Stimulated activated CD8-positive, alpha-beta memory T cell treated with anti-CD3 and anti-CD28 coated beads, Interleukin-15, amount 100 ng/mL, for 24 hours (primary cell): ENCODE data around the gene PAF1.

Source experiments
- DNase-seq: peaks from one replicate; pipeline ENCODE4 v3.0.0-alpha.2; 2020; ENCODE audit warnings: low read depth

The PAF1 gene

DNA sequence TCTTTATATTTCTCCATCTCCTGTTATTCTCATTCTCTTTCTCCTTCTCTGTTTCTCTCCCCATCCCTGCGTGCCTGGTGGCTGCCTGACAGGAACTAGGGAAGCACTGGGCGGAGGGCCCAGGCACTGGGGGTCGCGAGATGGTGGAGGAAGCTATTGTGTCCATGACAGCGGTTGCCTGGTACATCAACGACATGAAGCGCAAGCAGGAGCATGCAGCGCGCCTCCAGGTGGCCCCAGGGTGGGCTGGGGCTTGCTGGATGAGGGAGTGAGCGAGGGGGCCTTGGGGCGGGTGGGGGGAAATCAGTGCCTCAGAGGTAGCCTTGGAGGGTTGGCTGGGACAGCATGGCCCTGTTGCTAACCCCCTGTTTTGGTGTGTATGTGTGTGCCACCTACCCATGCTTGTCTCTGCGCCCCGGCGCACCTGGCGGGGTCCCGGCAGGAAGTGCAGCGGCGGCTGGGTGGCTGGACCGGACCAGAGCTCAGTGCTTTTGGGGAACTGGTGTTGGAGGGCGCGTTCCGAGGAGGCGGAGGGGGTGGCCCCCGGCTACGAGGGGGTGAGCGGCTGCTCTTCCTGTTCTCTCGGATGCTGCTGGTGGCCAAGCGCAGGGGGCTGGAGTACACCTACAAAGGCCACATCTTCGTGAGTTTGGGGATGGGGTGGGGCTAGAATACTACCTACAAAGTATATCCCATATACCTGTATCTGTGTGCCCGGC lies 26.7 kb upstream of the PAF1 start:
- DNase-seq = no peak

DNA sequence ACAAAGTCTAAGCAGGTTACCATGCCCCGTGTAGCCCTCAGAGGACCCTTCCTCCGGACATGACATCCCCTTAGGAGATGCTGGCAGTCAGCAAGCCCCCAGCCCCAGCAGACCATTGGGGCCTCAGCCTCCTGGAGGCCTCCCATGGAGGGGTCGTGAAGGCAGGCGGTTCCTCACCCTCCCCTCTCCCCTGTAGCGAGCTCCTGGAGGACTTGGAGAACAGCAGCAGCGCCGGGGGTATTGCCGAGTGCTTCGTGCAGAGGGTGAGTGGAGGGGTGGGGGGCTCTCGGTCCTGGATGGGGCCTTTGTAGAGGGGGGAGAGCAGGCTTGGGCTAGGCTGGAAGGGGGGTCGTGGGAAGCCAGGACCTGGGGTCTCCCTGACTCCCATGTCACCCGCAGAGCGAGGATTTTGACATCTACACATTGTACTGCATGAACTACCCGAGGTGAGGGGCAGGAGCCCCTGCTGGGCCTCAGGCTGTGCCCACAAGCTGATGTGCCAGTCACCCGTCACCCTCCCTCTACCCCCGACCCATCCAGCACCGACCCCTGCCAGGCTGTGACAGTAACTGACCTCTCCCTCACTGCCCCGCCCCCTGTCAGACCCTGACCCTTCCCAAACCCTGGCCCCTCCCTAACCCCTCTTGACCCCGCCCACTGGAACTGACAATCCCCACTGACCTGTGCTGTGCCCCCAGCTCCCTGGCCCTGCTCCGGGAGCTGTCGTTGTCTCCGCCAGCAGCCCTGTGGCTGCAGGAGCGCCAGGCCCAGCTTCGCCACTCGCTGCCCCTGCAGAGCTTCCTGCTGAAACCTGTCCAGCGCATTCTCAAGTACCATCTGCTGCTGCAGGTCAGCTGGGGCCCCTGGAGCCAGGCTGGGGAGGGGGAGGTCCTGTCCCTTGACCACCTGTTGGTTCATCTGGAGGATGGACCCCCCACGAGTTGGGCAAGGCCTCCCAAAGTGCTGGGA lies 25.5 kb upstream of the PAF1 start:
- DNase-seq = no peak

DNA sequence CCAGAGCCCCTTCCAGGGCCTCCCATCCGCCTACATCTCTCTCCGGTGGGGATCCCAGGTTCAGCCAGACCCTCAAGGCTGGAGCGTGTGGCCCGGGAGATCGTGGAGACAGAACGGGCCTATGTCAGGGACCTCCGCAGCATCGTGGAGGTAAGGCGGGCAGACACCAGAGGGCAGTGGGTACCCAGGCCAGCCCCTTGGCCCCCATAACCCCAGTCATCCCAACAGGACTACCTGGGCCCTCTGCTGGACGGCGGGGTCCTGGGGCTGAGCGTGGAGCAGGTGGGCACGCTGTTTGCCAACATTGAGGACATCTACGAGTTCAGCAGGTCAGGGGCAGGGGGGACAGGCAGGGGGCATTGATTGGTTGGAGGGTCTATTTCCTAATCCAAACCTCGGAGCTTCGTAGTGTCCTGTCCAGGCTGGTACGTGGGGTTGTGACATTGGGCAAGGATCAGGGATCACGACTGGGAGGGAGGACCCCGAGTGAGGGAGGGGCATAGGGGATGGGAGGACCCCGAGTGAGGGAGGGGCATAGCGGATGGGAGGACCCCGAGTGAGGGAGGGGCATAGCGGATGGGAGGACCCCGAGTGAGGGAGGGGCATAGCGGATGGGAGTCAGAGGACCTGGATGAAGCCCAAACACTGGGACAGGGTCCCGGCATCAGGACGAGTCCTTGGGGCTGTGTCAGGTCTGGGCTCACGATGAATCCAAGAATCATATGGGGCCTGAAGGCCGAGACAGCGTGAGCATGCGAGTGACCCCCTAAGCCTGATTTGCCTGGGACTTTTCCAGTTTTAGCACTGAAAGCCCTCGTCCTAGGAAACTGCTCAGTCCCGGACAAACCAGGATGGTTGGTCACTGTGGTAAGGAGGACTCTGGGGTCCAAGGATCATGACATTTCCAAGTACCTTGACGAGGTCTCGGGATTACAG lies 24.5 kb upstream of the PAF1 start:
- no peak for DNase-seq

DNA sequence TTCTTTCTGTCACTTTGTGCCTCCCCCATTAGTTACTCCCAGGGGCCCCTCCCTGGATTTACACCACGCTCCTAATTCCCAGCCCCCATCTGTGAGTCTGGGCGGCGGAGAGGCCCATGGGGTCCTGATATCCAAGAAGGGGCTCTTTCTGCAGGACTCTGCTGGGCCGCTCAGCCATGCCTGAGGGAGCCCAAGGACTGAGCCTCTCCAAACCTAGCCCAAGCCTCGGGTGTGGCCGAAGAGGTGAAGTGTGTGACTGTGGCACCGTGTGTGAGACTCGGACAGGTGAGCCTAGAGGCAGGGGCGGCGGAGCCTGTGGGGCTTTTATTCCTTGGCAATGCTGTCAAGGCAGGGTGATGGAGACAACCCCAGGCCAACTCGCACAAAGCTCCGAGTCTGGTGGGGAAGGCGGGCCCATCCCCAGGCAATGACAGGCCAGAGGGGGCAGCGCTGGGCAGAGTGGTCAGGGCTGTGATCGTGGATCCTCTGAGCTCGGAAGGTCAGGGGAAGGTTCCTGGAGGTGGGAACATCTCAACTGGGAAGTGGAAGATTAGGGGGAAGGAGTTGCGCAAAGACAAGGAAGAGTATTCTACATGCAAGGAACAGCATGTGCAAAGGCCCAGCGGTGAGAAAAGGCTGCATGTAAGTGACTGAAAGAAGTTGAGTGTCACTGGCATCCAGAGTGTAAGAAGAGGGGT lies 23.2 kb upstream of the PAF1 start:
- DNase-seq = no peak

DNA sequence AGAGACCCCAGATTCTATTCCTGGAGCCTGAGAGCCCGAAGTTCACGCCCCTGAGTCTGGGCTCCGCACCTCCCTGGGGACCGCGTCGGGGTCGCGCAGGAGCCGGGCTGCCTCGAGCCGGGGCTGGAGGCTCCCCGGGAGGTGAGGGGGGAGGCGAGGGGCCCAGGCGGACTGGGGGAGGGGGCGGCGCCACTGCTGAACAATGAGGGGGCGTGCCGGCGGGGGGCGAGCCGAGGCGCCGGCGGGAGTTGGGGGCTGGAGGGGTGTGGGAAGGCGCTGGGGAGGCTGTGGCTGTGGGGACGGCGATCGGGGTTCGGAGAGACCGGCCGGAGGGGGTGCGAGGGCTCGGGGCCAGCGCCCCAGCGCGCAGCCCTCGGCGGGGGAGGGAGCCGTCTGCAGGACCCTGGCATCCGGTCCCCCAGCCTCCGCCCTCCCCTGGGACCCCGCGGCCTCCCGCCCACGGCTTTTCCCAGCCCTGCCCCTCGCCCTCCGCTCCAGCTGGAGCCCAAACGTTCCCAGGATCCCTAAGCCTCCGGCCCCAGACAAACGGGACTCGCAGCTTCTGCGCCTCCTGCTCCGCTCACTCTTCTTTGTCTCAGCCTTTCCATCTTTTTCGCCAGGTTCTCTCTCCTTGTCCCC lies 22.5 kb upstream of the PAF1 start:
- DNase-seq = no peak

DNA sequence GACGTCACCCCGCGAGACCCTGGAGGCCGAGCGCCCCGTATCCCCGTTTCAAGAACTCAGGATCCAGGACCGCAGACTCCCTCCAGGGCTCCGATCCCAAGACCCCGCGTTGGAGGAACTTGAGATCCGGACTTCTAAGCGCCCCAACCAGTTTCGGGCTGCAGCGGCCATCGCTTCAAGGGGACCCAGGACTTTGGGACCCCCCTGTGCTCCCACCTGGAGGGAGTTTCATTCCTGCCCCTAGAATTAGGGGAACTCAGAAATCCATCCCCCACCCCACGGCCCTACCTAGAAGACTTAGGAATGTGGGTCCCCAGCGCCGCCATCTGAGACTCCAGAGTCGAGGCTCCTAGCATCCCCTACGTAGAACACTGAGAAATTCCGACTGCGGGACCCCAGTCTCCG lies 22.0 kb upstream of the PAF1 start:
- no peak for DNase-seq

DNA sequence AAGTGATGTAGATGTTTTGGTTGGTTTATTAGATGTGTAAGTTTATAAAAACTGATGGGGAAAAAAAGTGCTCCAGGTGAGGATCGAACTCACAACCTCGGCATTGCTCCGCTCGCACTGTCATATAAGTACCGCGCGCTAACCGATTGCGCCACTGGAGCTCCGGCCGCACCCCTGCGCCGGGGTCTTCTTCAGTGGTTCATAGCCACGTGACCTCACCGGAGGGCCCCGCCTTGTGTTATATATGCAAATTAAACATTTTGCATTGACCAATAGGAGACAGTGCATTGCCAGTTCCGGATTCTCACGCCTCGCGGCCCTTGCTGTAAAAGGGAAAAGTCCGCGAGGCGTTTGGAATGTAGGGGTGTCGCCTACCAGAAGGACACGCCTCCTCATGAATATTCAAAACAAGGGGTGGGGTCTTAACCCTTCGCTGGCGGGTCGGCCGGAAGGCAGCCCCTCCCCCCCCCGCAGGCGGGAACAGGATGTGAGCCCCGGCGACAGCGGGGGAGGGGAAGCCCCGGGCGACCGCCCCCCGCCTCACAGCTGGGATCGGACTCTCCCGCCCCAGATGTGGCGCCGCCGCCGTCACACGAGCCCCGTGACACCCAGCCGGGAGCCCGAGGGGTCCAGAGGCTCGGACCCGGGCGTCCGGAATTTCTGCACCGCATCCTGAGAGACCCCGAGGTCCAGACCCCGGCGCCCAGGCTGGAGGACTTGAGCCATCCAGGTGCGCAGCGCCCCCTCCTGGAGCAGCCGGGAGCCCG lies 21.4 kb upstream of the PAF1 start, which contains the start of gene PLEKHG2:
PLEKHG2 (plus strand) TSS at position 570 of the 767 bp plus-strand sequence. CDS start 1,418 bp downstream, outside the sequence.
- DNase-seq = peak; percentile 99

DNA sequence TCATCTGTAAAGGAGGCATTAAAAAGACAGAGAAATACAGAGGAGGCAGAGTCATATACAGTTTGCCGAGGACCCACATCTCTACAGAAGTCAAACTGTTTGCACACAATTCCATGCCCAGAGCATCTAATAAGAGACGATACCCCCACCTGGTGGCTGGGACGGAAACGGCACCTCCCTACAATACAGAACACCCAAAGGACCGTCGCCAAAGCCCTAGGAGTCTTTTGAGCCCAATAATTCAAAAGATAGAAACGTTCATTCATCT lies 20.9 kb upstream of the PAF1 start:
- no peak for DNase-seq

DNA sequence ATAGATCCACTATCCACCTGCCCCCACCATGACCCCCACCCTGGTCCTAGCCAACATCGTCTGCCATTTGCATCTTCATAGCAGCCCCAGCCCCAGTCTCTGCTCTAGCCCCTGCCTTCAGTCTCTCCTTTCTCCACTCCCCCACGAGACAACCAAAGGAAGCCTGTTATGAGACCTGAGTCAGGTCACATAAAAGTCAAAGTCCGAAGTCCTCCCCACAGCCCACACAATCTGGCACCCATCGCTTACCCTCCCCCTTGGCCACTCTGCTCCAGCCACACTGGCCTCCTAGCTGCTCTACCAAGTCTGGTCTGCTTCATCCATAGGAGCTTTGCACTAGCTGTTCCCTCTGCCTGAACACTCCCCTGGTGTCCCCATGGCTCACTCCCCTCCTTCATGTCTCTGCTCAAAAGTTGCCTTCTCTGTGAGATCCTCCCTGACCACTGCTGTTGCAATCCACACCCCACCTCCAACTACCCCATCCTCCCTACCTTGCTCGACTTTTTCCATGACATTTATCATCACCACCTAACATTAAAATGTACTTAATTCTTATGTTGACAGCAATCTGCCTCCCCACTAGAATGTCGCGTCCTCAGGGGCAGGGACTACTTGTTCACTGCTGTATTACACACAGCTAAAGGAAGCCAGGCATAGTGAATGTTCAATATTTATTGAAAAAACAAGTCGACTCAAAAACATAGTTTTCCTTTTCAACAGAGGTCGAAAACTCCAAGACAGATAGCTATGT lies 20.4 kb upstream of the PAF1 start:
- no peak for DNase-seq

DNA sequence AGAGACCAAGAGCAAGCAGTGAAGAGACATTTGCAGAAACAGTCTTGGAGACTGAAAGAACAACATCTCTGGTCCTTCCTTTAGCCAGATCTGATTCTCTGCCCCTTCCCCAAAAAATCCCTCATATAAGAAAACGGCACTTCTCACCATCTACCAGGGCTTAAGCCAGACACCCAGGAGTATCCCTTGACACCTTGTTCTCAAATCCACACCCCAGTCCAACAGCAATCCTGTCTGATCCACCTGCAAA lies 19.9 kb upstream of the PAF1 start:
- DNase-seq = no peak

DNA sequence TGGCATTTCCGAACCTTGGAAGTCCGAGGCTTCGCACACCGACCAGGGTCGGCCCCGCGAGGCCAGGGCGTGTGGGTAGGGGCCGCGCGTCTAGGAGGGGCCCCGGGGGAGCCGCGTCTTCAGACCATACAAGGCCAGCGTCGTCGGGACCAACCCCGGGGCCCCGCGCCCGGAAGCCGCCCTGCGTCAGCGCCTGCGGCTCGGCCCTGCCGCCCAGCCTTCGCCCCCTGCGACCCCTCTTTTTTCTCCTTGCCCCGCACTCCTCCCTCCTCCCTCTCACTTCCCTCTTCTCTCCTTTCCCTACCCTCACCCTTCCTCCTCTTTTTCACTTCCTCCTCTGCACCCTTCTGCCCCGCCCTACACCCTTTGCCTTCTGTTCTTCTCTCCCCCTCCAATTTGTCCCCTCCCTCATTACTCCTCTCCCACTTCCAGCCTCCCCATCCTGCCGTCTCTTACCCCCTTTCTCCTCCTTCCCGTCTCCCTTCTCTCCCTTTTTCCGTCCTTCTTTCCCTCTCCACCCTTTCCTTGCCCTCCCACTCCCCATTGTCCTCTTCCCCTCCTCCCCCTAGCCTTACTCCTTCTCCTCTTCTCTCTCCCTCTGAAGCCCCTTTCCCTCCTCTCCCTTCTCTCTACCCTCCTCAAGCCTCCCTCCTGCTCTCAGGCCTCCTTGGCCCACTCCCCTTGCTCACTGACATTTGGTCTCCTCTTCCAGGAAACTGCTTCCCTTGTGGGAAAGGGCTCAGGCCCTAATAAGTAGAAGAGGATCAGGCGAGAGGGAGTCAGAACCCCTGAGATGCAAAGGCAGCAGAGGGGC lies 19.3 kb upstream of the PAF1 start:
- no peak for DNase-seq

DNA sequence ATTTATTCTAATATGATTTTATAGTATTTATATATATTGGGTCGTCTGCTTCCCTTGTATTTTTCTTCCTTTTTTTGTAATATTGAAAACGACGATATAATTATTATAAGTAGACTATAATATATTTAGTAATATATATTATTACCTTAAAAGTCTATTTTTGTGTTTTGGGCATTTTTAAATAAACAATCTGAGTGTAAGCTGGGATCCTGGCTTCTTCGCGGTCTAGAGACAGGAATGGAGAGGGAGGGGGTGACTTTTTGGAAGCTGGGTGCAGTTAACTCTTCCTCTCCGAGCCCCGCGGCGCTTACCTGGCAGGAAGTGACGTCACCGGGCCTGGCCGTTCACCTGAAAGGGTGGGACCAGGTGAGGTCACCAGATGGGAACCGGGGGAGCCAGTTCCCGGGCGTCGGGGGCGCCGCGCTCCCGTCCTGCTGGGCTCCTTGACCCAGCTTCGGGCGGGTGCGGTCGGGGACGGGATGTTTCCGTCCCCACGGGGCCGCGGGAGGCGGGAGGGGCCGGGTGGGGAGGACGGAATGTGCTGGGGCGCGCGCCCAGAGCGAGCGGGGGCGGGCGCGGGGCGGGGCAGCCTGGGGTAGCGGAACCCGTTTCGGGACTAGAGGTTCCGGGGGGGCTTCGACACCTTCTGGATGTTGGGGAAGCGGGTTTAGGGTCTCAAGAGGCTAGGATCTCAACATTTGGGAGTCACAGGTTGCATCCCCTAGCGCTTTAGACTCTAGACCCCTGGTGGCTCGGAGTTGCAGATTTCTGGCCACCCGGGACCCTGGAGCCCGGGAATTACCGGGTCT lies 18.5 kb upstream of the PAF1 start:
- DNase-seq = peak; percentile 49

DNA sequence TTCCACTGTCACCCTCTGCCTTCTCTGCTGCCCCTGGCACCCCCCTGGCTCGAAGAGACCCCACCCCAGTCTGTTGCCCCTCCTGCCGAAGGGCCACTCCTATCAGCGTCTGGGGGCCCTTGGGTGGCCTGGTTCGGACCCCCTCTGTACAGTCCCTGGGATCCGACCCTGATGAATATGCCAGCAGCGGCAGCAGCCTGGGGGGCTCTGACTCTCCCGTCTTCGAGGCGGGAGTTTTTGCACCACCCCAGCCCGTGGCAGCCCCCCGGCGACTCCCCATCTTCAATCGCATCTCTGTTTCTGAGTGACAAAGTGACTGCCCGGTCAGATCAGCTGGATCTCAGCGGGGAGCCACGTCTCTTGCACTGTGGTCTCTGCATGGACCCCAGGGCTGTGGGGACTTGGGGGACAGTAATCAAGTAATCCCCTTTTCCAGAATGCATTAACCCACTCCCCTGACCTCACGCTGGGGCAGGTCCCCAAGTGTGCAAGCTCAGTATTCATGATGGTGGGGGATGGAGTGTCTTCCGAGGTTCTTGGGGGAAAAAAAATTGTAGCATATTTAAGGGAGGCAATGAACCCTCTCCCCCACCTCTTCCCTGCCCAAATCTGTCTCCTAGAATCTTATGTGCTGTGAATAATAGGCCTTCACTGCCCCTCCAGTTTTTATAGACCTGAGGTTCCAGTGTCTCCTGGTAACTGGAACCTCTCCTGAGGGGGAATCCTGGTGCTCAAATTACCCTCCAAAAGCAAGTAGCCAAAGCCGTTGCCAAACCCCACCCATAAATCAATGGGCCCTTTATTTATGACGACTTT lies 17.7 kb upstream of the PAF1 start:
- no peak for DNase-seq

DNA sequence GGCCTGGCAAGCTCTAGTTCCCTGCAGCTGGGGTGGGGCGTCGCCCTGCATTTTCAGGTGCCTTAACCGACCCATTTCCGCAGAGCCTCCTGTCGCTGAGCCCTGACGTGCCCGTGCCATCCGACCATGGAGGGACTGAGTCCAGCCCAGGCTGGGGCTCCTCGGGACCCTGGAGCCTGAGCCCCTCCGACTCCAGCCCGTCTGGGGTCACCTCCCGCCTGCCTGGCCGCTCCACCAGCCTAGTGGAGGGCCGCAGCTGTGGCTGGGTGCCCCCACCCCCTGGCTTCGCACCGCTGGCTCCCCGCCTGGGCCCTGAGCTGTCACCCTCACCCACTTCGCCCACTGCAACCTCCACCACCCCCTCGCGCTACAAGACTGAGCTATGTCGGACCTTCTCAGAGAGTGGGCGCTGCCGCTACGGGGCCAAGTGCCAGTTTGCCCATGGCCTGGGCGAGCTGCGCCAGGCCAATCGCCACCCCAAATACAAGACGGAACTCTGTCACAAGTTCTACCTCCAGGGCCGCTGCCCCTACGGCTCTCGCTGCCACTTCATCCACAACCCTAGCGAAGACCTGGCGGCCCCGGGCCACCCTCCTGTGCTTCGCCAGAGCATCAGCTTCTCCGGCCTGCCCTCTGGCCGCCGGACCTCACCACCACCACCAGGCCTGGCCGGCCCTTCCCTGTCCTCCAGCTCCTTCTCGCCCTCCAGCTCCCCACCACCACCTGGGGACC lies 16.9 kb upstream of the PAF1 start:
- no peak for DNase-seq

DNA sequence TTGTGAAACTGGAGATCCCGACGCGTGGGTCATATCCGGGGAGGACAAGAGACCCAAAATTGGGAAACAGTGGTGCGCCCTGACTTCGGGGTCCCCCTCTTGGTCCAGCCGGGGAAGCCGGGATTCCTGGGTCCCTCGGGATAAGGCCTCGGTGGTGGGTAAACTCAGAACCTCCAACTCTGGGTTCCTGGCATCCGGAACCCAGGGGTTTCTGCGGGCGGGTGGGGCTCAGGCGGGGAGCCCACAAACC lies 16.4 kb upstream of the PAF1 start:
- DNase-seq = no peak

DNA sequence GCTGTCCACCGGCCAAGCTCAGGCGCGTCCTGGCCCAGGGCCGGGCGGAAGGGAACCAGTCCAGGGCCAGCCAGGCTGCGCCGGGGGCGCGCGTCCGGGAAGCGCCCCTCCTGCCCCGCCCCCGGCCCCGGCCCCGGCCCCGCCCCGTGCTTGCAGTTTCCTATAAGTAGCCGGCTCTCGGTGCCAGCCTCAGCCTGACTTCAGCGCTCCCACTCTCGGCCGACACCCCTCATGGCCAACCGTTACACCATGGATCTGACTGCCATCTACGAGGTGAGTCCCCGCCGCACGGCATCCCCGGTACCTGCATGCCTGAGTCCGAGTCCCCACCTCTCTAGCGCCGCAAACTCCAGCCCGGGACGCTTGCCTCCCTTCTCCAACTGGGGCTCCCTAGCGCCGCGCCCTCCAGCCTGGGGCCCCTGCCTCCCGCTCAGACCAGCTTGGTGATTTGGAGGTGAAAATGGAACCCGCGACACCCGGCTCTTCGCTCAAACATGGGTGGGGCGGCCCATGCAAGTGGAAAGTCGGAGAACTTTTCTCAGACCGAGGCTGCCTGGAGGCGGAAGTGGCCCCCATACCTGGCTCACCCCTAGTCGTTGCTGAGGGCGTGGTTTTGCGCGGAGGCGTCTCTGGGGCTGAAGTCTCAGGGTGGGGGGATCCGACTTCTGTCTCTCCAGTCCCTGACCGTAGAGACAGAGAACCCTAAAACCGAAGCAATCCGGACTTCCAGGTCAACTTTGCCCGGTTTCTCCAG lies 15.9 kb upstream of the PAF1 start, which contains the start of gene ZFP36:
ZFP36 (plus strand) TSS at position 192 of the 754 bp plus-strand sequence; CDS start at position 250, 58 bp downstream.
- peak; percentile 80 for DNase-seq
